Fibroblast of upper back skin (primary cell): ENCODE measurements around the gene ERG28.

Experiments
- DNase-seq: peaks from one replicate; pipeline ENCODE4 v3.0.0-alpha.2; 2013

ERG28 gene

DNA sequence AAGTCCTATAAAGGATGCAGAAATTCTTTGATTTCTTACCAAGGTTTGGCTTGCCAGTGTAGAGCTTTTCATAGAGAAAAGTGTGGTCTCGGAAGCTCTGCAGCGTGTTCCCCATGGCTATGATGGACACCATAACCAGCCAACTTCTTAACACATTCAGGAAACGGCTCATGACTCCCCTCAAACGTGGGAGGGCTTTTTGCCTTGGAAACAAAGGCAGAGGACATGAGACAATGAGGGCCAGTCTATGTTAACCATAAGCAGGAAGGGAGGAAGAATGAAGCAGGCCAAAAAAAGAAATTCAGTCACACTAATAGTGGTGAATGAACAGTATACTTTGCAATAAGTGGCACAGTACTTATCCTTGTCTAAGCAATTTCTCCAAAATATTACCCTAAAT, 3.3 kb downstream of the ERG28 start:
- no peak for DNase-seq

DNA sequence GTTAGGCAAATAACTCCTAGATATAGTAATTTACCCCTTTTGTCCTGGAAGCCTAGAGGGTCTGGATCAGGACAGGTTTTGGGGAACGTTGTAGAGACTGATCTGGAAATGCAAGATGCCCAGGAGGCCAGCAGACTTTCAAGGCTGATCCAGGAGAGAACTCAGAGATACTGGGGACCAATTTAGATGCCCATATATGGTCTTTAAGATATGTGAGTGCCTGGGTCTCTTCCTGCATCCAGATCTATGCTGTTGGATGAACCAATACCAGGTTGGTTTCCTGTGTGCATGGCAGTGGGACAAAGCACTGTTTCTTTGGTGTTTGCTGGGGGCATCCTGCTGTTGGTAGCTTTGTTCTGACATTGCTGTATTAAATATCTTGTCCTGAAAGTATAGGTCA, 5.4 kb downstream of the ERG28 start:
- no peak for DNase-seq

DNA sequence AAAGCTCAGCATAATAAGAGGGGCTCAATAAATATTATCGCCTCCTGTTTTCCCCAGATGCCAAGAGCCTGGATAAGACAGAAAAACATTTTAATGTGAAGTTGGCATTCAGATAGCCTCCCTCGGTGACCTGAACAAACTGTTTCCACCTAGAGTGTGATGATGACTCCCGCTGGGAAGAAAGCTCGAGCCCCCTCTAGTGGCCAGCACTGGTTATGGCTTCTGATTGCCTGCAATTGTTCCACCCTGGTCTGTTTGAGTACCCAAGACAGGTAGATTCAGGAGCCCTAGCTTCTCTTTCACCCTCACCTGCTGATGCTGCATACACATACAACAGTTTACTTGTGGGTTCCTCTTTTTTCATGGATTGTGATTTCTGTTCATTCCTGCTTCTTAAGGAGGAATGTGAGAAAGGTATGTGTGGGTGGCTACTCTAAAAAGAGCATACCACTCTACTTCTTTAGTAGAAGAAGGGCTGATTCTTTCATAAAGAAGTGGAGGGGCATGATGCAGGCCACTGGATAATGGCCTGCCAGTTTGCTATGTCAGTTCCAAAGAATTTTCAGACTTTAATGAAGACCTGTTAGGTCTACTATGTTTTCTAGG, 6.4 kb downstream of the ERG28 start:
- peak; percentile 46 for DNase-seq

DNA sequence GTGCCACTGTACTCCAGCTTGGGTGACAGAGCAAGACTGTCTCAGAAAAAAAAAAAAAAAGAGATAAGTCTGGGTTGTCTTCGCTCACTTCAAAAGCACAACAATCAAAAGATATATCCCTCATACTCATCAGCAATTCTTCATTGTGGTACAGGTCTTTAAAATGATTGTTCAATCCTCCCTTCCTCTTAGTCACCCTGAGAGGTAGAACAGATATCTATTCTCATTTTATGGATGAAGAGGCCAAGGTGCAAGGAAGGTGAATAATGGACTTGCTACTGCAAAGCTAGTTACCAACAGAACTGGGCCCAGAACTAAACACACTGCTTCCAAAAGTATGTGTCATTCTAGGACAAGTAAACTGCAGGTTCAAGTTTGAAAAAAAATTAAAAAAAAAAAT, 7.1 kb downstream of the ERG28 start:
- DNase-seq = no peak

DNA sequence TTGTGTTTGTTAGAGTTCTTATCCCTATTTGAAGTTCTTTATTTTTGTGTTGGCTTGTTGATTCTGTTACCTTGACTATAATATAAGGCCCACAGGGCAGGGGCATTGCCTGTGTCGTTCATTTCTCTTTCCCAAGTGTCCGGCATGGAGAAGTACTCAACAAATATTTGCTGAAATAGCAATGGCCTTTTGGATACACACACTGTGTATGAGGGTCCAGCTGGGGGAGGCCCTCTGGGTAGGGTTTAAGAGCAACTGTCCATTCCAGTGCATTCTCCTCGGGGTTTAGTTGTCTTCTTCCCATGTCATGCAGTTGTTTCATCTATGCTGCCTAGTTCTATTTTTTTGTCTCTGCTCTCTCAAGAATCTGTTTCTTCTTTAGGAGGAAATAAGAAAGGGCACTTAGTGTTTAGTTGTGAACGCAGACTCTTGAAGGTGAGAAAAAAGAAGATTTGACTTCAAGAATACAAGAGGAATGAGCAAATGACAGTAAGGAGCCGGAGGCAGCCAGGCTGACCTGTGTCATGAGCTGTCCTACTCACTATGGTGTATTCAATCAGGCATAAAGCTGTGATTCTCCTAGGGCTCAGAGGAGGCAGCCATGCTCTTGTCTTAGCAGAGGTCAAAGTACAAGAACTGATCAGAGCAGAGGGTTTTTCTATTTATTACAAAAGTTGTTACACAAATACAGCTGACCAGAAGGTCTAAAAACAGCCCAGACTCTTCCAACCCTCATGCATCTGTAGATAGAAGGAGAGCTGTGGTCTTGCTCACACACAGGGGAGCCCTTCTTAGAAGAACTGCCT, 10.2 kb downstream of the ERG28 start:
- DNase-seq = no peak

DNA sequence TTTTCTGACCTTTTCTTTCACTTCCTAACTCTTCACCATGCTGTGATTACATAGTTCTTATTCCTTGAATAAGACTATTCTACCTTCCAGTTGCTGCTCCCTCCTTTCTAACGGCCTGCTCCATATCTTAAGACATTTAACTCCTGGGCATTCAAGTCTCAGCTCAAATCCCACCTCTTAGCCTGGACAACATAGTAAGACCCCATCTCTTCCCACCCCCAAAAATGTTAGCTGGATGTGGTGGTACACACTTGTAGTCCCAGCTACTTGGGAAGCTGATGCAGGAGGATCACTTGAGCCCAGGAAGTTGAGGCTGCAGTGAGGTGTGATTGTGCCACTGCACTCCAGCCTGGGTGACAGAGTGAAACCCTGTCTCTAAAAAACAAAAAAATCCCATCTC, 10.9 kb downstream of the ERG28 start:
- DNase-seq = no peak

DNA sequence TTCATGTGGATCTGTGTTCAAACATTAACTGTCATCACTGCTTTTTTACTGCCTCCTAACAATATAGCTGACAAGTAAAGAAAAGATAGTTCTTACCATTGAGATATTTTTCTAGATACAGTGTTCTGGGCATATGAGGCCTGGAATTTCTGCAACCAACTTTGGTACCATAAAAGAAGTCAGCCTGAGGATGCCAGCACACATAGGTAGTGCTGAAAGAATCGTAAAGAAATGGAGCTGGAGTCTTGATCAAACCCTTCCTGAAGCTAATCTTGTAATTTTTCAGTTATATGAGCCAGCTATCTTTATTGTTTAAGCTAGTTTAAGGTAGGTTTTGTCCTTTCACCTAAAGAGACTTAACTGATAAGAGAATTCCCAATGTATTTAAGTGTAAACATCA, 11.3 kb downstream of the ERG28 start:
- no peak for DNase-seq

DNA sequence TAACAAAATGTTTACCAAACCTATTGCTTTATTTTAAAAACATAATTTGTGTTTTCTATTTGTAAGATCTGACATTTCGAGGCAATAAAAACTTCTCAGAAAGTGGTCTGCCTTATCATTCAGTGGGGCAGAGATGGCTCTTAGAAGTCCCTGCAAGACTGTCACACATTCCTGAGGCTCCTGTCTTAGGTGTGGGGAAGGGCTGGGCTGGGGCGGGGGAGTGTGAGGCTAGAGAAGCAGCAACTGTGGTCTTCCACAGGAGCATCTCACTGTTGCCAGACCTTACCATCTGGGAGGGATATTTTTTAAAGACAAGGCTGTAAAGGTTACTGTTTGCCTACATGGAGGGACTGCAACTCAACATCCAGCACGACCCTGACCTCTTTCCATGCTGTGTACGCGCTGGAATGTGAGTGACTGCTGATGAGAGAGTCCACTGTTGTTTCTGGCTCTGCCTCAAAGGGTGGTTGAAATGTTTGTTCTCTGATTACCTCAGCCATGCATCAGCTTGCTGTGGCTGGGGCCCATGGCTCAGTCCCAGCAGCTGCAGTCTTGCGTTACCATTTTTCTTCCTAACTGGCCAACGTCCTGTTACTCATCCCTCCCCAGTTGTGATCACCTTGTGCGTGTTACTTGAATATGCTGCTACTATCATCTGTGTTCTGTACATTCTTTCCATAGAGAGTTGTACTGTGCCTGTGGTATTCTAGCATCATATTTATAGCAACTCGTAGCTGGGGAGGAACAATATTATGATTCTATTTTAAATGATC, 12.4 kb downstream of the ERG28 start:
- peak; percentile 90 for DNase-seq

DNA sequence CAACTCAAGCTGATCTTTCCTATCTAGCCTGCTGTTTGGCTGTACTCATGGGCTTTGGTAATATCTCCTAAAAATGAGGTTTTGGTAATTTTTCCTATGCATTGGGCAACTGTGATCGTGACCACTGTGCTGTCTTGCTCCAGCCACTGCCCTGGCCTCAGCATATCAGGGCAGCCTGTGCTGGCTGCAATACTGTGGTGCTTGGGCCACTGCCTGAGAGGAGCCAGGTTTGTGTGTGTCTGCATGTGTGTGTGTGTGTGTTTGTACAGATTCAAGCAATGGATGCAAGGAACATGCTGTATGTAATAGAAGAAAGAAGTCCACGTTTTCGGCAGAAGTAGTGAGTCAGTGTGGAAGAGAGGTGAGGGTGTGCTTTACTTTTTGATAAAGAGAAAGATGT, 13.0 kb downstream of the ERG28 start:
- no peak for DNase-seq

DNA sequence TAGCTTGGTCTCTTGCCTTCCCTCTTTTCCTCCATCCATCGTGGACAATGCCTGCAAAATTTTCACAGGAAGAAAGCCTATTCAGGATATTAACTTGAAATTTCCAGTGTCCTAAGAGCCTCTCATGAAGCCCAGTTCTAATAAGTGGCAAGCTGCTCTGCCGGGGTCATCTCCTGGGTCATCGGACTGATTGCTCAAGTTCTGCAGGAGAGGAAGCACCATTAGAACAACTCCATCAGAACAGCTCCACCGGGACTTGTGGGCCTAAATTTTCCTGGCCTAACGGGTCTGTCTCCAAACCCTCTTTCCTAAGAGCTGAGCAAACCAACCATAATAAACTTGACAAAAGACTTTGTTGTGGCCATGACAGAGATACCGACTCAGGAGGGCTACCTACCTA, 13.9 kb downstream of the ERG28 start:
- DNase-seq = no peak

DNA sequence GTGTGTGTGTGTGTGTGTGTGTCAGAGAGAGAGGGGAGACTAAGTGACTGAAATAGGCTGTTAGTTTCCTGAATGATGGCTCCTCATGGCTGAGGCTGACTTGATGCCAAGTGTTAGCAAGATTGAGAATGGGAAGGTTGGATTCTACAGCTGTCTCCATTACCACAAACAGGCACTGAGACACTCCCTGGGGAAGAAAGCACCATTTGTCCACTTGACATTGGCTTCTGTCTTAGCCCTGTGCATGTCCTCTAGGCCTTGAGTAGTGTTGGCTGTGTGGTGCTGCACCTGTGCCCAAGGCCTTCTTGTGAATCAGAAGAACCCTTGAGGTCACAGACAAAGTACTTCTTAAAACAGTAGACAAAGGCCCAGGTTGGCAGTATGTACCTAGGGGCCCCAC, 15.6 kb downstream of the ERG28 start:
- no peak for DNase-seq

DNA sequence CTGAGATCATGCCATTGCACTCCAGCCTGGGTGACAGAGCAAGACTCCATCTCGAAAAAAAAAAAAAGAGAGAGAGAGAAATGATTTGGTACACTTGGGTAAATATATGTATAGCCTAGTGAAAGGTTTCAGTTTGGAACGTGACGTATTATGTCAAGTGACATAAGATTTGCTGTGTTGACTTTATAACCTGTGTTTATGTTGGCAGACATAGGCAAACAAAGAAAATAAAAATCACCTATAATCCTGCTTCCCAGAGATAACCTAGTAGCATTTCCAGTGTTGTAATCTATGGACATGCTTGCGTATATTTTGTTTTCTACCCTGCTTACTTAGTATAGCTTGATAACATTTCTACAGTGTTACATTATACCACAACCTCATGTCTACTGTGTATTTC, 16.7 kb downstream of the ERG28 start:
- DNase-seq = no peak

DNA sequence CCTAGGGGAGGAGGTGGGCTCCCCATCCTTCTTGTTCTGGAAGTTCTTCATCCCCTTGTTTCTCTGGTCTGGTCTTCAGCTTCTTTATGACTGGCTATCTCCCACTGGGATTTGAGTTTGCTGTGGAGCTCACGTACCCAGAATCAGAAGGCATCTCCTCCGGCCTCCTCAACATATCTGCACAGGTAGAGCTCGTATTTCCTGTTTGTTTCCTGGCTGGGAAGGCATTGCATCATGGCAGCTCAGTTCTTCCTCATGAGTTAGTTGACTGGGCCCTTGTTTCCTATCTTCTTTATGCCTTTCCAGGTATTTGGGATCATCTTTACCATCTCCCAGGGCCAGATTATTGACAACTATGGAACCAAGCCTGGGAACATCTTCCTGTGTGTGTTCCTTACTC, 19.8 kb downstream of the ERG28 start:
- no peak for DNase-seq

DNA sequence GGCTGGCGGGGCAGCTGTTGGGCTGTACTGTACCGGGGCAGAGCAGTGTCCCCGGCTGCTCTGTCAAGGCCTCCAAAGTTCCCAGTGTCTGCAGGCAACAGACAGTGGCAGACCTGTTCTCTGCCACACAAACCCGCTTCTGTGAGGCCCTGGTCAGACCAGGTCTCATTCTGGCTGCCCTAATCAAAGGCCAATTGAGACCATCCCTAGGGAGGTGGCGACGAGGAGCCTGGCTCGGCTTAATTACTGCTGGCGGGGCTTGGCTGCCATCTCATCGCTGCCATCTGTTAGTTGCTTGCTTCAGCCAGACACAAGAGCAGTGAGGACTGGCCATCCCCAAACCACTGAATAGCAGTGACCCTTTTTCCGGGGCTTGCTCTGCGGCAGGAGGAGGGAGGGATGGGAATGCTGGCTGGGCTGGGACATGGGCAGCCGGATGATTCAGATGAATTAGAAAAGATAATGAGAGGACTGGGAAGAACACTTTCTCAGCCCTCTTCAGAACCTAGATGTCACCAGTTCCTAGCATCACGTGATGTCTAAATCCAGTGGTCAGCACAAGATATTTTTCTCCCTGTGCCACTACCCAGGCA, 24.5 kb downstream of the ERG28 start:
- DNase-seq = peak; percentile 20

DNA sequence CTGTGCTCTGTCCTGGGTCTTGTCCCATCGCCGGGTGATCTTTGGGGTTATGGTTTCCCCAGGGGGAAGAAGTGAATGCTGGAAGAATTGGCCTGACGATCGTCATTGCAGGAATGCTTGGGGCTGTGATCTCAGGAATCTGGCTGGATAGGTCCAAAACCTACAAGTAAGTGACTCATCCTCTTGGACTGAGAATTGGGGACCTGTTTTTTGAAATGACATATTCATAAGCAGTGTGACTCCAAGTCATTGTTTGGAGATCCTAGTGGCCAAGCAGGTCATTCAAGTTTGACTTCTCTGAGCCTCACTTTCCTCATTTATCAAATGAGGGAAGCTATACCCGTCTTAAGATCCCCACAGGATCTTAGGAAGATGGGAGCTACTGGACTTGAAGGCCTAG, 25.8 kb downstream of the ERG28 start:
- no peak for DNase-seq

DNA sequence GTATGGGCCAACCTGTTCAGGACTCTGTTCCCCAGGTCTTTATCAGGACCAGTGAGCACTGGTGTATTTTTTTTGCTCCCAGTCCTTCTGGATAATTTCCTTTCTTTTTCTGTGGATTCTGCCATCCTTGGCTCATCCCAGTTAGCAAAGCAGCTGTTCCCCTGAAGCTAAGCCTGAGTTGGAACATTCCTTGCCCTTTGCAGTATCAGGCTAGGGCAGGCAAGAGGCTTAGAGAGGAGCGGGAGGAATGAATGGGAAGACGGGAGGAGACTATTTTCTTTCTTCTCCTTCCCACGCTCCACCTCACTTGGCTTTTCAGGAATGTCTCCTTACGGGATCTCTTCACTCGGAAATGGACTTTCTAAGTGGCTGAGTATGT, 29.2 kb downstream of the ERG28 start:
- peak; percentile 7 for DNase-seq

DNA sequence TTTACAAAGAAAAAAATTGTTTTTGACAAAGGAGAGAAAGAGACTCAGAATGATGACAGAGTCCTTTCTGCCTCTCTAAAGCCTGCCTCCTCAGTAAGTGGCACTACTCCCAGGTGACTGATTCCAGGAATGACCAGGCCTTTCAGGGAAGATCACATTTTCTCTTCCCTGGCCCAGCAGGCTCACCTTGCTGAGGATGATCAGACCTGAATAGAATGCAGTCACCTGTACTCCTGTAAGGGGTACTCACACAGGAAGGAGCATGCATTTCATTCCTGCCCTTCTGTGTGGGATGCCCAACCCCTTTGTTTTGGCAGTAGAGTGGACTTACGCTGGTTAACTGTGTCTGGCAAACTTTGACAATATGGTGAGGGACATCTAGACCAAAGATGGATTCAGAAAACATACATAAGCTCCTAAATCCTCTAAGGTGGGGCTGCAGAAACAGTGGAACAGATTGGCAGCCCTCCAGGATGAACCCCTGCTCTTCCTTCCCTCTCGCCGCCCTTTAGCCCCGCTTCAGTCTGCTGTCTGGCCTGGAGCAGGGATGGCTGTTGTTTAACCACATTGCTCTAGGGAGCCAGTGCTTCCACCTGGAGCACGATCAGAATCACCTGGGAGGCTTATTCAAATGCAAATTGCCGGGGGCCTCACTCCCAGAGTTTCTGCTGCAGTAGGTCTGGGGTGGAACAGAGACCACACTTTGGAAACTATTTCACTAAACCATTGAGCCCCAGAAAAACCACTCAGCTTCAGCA, 29.8 kb downstream of the ERG28 start:
- DNase-seq = no peak

DNA sequence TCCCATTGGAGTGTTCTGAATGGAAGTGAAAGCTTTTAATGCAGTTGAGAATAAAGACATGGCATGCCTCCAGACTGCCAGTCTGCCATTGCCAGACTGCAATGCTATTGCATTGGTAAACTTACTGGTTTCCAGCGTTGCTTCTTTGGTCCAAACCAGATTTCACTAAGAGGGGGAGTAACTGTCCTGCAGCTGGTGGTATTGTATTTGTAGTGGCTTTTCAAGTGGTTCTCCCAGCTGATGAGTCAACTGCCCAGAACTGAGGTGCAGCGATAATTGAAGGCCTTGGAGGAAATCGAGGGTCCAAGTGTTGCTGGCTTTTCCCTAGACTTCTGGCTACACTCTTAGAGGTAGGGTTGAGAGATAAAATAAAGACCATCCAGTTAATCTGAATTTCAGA, 31.9 kb downstream of the ERG28 start:
- no peak for DNase-seq

DNA sequence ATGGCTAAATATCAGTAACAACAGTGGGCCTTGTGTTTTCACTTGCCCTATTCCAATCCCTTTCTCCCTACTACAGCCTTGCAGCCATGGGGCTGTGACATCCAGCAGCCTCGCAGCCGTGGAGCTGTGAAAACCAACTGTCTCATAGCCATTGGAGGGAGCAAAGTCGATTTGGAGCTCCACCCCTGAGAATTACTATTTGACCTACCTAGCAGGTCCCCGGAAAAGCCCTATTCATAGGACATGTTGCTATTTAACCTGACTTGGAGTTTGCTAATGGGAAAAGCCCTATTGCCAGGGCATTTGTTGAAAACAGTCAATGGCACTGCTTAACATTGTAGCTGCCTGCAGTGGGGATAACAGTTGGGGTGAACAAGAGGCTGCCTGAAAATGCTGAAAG, 33.3 kb downstream of the ERG28 start:
- no peak for DNase-seq

DNA sequence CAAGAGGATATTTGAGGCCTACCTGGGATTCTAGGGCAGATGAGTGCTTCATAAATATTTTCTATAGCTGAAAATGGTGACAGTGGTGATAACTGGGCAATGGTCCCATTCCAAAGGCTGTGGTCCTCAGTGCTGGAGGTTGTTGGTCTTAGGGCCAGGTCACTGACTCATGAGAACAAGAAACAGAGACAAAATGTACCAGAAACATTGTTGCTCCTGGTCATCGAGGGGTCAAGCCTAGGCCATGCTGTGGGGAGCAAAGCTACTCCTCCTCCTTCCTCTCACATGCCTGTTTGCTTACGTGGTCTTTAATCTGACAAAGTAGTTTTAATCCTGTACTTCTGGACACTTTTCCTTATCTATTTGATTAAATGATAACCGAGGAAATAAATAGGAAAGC, 33.8 kb downstream of the ERG28 start:
- no peak for DNase-seq

DNA sequence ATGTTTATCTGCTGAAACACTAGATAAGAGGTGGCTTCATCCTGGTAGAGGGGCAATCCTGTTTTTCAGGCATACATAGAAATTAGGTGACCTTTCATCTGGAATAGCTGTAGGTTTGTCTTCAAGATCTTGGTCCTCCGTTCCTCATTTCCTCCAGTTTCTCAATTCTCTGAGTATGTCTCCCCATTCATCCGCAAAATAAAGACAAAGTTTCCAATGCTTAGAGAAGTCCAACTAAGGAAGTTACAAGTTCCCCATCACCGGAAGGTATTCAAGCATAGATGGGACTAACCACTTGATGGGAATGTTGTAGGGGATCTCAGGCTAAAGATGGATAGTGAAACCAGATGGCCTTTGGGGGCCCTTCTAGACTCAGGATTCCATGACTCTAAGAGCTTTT, 34.3 kb downstream of the ERG28 start:
- no peak for DNase-seq

DNA sequence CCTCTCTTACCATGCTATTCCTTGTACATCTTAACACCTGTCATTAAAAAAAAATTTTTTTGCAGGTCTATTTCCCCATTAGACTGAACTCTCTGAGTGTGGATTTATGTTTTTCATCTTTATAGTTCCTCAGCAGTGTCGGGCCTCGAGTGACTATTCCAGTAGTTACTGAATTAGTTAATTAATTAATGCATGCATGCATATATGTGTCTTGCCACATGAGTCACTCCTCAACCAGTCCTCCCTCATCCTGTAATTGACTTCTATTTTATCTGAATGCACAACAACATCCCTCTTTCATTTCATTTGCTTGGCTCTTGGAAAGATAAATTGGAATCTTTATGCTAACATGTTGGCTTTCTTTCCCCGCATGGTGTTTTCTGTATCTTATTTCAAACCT, 35.6 kb downstream of the ERG28 start:
- no peak for DNase-seq

DNA sequence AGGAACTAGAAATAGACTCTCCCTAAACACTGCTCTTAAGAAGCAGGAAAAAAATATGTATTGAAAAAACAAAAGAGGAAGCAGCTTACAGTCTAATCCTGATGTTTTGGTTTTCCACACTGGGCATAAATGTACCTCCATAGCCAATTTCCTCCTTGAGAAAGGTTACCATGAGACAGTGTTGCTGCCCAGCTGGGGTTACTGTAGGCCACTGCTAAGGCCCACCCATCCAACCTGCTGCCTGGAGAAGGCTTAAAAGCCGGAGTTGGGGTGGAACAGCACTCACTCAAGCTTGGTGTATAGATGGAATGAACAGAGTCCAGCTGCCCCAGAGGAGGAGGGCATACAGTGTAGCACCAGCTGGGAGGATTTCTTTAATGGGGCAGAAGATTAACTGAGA, 41.1 kb downstream of the ERG28 start:
- no peak for DNase-seq
